ENCODE measurements around the gene APPL2.

DNA sequence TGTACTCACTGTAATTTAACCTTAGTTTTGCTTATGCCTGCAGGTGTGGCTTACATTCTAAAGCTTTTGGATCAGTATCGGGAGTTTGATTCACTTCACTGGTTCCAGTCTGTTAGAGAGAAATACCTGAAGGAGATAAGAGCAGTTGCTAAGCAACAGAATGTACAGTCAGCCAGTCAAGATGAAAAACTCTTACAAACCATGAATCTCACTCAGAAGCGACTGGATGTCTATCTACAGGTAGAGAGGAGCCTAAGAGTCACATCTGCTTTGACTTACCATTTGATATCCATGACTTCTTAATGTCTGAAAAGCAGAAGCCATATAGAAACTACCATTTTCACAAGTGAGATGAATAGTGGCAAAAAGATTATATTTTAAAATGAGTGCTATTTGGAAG is 71.9 kb downstream of the APPL2 start:
- TF ChIP-seq, protein P1, sequence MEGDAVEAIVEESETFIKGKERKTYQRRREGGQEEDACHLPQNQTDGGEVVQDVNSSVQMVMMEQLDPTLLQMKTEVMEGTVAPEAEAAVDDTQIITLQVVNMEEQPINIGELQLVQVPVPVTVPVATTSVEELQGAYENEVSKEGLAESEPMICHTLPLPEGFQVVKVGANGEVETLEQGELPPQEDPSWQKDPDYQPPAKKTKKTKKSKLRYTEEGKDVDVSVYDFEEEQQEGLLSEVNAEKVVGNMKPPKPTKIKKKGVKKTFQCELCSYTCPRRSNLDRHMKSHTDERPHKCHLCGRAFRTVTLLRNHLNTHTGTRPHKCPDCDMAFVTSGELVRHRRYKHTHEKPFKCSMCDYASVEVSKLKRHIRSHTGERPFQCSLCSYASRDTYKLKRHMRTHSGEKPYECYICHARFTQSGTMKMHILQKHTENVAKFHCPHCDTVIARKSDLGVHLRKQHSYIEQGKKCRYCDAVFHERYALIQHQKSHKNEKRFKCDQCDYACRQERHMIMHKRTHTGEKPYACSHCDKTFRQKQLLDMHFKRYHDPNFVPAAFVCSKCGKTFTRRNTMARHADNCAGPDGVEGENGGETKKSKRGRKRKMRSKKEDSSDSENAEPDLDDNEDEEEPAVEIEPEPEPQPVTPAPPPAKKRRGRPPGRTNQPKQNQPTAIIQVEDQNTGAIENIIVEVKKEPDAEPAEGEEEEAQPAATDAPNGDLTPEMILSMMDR (IDR thresholded peaks at IDR 0.05): no peak
- no peak for TF ChIP-seq POLR2A (IDR thresholded peaks at IDR 0.05)

Measured in testis (tissue), 2 donors.